Neural progenitor cell (in vitro differentiated cells): Measurements from ENCODE around the gene DIS3L2.

Experiments
- CTCF ChIP-seq: fragments of 200-600 bp; sonication (generic); IDR thresholded peaks from 2 replicates; pipeline ENCODE4 v1.5.1; 2017; ENCODE audit warnings: antibody characterized with exemption, mild to moderate bottlenecking
- EZH2 ChIP-seq: fragments of 200-600 bp; sonication (generic); IDR thresholded peaks from 2 replicates; pipeline ENCODE4 v1.6.1; 2017; ENCODE audit warnings: antibody characterized with exemption, mild to moderate bottlenecking, moderate library complexity
- EZH2phosphoT487 ChIP-seq: fragments of 200-600 bp; sonication (generic); IDR thresholded peaks from 2 replicates; pipeline ENCODE4 v1.6.1; 2017; ENCODE audit warnings: antibody characterized with exemption

GRCh38 chr2:231947694-231948093, 13.8 kb upstream of the DIS3L2 start:
- TF ChIP-seq CTCF (no peak), EZH2 (no peak), EZH2phosphoT487 (no peak)
